Fibroblast of skin of right biceps (primary cell): ENCODE data around the gene ZNF385B.
"Not testable (repeated sequence)": the region's sequence is repeated elsewhere in the genome, so short reads cannot be mapped to it uniquely, and the experiment has no call there.

Experiments
- DNase-seq: peaks from one replicate; pipeline ENCODE4 v3.0.0-alpha.2; 2013

The ZNF385B gene

GRCh38 chr2:179861416-179862067, at the start of gene ZNF385B:
Gene ZNF385B, minus strand, starts transcription at chr2:179861612.
- DNase-seq: peak; percentile 16

- no peak for DNase-seq
These were observed 49.3 kb upstream of the ZNF385B start for GRCh38 chr2:179910735-179911113.

DNA sequence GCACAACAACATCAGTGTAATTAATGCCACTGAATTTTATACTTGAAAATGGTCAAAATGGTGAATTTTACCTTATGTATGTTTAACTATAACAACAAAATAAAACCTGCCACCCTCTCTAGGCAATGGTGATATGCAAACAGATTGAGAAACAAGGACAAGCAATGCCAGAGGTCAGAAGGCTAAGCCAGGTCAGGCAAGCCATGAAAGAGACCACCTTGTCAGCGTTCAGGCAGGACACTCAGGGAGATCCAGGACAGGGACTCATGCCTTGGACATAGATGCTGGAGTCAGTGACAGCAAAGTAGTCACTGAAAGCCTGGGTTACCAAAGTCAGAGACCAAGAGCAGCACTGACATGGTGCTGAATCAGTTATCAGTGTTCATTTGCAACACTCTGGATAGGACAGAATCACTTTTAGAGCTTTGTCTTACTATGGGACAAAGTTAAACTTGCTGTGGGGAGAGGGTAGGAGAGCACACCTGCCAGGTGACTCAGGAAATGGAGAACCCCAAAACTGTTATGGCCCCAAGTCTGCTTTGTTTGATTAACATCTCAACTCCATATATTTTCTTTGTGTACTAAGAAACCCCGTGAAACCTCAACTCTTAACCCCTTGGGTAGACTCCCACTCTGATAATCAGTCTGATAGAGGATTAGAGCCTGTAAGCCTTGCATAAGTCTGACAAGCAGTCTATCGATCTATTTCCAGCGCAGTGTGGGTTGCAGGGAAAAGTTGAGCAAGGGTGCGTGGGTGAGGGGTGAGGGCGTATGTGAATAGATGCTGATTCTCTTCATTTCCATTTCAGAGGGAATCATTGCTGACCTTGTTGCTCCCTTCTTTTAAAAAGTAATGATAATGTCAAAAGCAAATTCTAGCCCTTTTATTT, 48.7 kb upstream of the ZNF385B start:
- DNase-seq: no peak

- no peak for DNase-seq
These were observed 39.2 kb upstream of the ZNF385B start for GRCh38 chr2:179900655-179901054.

DNA sequence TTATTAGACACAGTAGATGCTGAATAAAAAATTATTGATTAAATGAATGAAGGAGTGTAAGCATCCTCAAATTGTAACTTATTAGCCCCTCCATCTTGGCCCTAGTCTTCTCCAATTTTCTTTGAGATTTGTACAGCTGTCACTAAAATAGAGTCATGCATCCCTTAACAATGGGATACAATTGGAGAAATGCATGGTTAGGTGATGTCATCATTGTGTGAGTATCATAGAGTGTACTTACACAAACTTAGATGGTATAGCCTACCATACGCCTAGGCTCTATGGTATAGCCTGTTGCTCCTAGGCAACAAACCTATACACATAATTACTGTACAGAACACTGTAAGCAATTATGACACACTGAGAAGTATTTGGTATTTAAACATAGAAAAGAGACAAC, 38.3 kb upstream of the ZNF385B start:
- no peak for DNase-seq

DNA sequence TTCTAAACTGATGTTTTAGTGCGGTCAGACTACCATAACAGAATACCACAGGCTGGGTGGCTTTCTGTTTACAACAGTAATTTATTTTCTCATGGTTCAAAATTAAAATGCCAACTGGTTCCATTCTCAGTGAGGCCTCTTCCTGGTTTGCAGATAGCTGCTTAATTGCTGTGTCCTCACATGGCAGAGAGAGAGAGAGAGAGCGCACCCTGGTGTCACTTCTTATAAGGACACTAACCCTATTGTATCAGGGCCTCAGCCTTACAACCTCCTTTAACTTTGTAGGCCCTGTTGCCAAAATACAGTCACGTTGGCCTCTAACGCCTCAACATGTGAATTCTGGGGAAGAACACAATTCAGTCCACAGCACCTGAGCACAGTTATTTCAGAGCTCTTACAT, 37.5 kb upstream of the ZNF385B start:
- DNase-seq: peak; percentile 36

- no peak for DNase-seq
These were observed 32.2 kb upstream of the ZNF385B start for GRCh38 chr2:179893616-179894015.

- DNase-seq: no peak
These were observed 29.8 kb upstream of the ZNF385B start for GRCh38 chr2:179891237-179891636.

DNA sequence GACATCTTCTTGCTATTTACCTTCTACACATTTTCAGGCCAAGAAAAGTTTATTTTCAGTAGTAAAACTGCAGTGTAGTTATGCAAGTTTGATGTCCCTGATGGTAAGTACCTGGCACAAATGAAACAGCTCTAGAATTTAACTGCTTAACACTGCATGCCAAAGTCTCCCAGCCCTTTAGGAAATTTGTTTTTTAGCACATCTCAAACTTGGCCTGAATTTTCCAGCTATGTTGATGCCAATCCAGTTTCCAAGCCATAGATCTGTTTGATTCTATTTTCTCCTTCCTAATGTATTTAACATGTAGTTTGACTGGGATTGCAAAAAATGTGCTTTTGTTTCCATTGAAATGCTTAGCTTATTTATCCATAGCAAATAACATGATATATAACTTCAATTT, 29.3 kb upstream of the ZNF385B start:
- DNase-seq: no peak

DNA sequence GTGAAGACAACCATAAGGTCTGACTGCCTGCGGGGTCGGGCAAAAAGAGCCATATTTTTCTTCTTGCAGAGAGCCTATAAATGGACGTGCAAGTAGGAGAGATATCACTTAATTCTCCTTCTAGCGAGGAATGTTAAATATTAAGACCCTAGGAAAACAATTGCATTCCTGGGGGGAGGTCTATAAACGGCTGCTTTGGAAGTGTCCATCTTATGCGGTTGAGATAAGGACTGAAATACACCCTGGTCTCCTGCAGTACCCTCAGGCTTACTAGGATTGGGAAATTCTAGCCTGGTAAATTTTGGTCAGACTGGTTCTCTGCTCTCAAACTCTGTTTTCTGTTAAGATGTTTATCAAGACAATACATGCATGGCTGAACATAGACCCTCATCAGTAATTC, 27.2 kb upstream of the ZNF385B start:
- DNase-seq: not testable (repeated sequence)

- DNase-seq: no peak
These were observed 22.8 kb upstream of the ZNF385B start for GRCh38 chr2:179884193-179884592.

GRCh38 chr2:179882851-179883806, 21.7 kb upstream of the ZNF385B start:
- no peak for DNase-seq

GRCh38 chr2:179877601-179878364, 16.4 kb upstream of the ZNF385B start:
- DNase-seq: no peak

- DNase-seq: no peak
These were observed 14.9 kb upstream of the ZNF385B start for GRCh38 chr2:179876266-179876665.

GRCh38 chr2:179875864-179876263, 14.5 kb upstream of the ZNF385B start:
- no peak for DNase-seq

DNA sequence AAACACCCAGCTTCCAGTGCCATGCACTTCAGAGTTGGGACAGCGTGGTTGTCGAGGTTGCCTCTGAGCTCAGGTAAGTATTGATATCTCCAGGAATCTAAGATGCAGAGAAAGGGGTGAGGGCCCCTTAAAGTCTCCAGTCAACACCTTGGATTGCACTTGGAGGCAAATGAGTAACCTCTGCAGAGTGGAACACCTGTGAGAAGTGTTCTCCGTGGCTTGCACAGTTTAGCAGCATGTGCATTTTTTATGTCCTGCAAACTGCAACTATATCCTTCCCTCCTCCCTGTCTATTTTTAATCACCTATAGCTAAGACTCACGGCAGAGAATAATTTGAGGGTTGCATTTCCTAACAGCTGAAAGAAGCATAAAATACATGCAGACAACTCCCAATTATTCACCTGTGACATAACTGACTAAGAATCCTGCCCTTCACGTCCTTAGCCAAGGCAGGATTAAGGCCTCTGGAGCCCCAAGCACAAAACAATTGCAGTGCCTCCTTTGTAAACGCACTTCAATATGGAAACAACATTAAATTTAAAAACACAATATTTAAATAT, 1.6 kb upstream of the ZNF385B start:
- no peak for DNase-seq

GRCh38 chr2:179861027-179861415, 391 bp downstream of the ZNF385B start:
- peak; percentile 6 for DNase-seq

GRCh38 chr2:179860255-179861026, 971 bp downstream of the ZNF385B start:
- no peak for DNase-seq

DNA sequence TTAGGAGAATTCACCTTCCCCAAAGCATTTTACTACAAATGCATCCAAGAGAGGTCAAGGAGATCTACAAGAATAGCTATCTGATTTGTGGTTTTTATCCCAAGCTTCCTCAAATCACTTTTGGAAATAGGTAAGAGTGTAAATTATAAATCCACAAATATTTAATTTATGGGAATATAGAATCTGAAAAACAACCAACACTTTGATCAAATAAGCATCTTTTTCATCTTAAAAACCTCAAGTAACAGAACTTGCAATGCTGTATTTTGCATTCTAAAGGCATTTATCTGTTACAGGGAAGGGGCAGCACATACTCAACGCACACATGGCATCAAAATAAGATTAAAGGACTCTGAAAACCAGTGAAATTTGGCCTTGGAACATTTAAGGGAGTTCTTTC, 1.9 kb downstream of the ZNF385B start:
- DNase-seq: no peak

DNA sequence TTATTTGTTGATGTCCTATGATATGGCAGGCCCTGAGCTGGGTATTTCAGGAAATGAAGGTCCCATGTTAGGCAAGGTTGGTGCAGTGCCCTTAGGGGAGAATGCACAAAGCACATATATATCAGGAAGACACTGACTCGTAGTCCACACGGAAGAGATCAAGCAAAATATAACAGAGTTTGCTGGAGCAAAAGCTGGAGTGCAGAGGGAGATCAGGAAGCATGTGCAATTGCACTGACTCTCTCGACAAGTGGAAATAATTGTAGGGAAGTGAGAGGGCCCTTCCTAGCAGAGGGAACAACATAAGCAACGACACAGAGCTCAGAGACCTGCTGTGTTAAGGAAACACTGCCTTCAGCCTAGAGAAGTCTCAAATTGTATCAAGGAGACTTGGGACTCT, 4.2 kb downstream of the ZNF385B start:
- DNase-seq: no peak

GRCh38 chr2:179856205-179856604, 5.2 kb downstream of the ZNF385B start:
- DNase-seq: no peak
